Kasumi-1 (cell line): ENCODE data around the gene ESRP2.

ENCODE experiments used
- DNase-seq, 2 experiments: peaks; one replicate each; lab custom pipeline; 2025; lab: John Stamatoyannopoulos, UW

Gene ESRP2

DNA sequence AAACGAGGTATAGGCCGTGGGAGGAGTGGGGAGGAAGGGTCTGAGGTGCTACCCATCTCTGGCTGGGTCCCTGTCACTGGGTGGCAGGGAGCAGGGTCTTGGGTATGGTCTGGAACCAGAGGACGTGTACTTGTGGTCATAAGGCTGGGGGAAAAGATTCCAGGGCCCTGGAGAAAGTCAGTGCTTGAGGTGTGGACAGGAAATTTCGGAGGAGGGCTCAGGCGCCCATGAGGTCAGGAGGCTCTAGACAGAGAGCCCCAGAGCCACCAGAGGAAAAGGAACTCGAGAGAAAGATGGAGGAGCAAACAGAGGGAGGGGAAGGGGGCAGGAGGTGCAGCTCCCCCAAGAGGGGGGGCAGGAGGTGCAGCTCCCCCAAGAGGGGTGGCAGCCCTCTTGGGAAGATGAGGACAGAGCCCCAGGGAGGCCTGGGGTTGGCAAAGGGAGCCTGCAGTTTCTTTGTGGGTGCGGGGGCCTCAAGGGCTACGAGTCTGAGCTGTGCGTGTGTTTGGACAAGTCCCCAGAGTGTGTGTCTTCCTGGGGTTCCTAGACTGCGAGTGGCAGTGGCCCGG, 27.7 kb upstream of the ESRP2 start:
- DNase-seq, result no peak

- DNase-seq, result no peak
Observed at GRCh38 chr16:68259007-68259825, 23.3 kb upstream of the ESRP2 start.

DNA sequence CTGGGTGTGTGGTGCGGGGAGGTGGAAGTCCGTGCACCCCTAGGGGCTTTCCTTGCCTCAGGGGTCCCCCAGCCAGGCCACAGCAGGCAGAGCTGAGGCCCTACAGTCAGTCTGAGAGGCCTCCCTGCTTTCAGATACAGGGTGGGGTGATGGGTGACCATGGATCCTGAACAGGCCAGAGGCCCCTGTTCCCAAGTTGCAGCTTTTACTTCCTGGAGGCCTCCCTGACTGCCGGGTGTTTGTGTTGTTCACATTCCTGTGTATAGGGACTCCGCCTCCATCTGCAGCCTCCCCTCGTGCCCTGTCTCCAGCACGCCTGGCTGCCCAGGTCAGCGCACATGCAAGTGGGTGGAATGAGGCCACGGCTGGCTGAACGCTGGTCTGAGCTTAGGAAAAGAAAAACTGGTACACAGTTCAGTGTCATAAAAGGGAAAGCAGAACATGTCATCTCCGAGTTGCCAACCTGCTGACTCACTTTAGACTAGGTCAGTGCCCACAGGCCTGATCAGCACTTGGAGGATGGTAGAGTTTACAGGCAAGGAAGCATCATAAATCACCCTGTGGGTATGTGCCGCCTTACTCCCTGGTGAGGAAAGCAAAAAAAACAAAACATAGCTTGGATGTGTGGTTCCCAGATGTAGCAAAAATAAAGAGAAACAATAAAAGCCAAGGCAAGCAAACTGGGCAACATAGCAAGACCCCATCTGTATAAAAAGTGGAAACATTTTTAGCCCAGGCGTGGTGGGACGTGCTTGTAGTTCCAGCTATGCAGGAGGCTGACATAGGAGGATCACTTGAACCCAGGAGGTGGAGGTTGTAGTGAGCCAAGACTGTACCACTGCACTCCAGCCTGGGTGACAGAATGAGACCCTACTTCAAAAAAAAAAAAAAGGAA, 22.2 kb upstream of the ESRP2 start:
- DNase-seq, result no peak

GRCh38 chr16:68257251-68257905, 21.5 kb upstream of the ESRP2 start:
- DNase-seq, result peak; percentile 94

DNA sequence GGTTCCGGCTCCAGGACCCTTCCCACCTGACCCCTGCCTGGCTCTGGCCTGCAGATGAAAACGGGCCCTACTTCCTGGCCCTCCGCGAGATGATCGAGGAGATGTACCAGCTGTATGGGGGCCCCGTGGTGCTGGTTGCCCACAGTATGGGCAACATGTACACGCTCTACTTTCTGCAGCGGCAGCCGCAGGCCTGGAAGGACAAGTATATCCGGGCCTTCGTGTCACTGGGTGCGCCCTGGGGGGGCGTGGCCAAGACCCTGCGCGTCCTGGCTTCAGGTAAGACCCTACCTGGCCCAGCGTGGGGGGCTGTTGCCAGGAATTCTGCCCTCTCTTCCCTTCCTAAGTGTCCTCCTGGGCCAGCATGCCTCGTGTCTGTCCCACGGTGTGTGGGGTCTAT, 19.8 kb upstream of the ESRP2 start:
- DNase-seq, result no peak

- no peak for DNase-seq
Observed at GRCh38 chr16:68253721-68254120, 17.8 kb upstream of the ESRP2 start.

DNA sequence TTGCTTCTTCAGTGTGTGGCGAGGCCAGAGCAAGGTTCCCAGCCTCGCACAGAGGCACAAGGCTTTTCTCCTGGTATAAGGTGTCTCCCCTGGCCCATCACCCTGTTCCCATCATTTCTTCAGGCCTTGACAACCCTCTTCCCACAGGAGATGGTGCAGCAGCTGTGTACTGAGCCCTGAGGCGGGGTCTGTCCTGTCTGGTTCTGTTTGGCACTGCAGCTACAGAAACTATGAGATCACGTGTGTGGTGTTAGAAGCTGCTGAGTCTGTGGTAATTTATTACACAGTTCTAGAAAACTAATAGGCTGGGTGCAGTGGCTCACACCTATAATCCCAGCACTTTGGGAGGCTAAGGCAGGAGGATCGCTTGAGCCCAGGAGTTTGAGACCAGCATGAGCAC, 16.5 kb upstream of the ESRP2 start:
- no peak for DNase-seq

DNA sequence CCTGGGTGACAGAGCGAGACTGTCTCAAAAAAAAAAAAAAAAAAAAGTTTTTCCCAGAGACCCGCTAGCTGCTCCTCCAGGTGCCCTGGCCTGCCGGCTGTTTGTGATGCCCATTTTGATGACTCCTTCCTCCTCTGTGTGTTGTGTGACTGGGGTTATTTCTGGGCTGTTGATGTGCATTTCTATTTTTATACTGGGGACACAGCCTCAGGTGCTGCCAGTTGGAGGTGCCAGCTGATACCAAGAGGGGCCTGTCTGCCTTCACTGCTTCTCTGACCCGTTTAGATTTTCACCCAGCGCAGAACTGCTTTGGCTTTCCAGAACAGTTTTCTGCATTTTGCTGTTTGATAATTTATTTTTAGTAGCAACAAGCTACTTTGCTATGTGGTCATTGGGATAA, 15.9 kb upstream of the ESRP2 start:
- DNase-seq, result no peak

GRCh38 chr16:68250951-68251350, 15.0 kb upstream of the ESRP2 start:
- DNase-seq, result no peak

- no peak for DNase-seq
Observed at GRCh38 chr16:68249371-68249770, 13.4 kb upstream of the ESRP2 start.

DNA sequence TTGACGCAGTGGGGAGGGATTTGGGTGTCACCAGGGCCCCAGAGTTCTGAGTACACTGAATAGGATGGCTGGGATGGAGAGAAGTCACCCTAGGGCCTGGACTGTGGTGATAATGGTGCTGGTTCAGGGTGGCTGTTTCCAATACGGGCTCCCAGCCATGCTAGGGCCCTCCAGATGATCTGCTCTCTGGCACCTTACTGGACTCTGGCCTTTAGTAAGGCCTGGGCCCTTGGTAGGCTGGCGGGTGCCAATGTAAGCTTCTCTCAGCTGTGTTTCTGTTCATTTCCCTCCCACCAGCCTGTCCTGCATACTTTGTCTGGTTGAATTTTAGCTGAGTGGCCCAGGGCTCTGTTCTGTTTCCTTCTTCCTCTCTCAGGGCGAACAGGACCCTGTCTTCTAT, 12.0 kb upstream of the ESRP2 start:
- no peak for DNase-seq

DNA sequence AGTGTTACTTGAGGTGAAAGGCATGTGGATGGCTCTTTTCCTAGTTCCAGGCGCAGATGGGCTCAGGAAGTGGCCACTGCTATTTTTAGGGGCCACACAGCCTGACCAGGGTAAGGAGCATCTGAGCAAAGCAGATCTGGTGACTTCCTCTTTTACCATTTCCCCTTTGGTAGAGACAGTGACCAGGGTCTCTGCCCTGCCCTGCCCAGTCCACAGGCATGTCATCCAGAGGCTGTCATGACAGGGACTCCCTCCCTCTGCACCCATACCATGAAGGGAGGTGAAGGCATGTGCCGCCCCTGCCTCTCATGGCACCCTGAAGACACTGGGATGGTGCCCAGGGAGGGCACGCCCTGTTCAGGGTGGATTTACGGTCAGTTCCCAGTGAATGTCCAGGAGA, 11.5 kb upstream of the ESRP2 start:
- peak; percentile 18 to 23 for DNase-seq

DNA sequence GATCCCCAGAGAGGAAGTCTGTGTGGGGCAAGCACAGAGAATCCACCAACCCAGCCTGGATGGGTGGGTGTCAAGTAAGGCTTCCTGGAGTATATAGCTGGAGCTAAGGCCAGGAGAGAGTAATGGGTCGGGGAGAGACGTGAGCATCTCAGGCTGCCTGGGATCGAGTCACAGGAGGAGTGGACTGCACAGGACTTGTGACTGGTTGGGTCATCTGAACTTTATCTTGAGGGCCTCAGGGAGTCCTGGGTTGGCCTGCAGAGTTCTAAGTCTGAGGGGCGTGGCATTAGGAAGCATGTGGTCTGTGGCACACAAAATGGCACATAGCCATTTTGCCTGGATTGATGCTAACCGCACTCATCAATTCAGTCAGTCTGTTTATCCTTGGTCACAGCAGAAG, 10.7 kb upstream of the ESRP2 start:
- no peak for DNase-seq

DNA sequence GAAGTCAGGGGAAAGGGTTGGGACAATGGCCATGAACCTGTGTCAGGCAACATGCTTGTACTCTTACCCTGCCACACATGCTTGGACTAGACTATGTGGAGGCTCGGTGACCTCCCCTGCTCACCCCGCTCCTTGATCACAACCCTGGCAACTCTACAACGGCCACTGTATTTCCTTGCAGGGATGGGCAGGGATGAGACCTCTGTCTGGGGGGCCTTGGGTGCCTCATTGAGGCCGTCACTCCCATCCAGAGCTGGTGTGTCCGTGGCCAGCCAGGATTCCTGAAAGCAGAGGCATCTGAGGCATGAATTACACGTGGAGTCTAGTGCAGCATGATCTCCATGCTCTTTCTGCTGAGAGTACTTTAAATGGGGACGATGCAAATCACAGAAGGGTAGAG, 10.2 kb upstream of the ESRP2 start:
- no peak for DNase-seq

DNA sequence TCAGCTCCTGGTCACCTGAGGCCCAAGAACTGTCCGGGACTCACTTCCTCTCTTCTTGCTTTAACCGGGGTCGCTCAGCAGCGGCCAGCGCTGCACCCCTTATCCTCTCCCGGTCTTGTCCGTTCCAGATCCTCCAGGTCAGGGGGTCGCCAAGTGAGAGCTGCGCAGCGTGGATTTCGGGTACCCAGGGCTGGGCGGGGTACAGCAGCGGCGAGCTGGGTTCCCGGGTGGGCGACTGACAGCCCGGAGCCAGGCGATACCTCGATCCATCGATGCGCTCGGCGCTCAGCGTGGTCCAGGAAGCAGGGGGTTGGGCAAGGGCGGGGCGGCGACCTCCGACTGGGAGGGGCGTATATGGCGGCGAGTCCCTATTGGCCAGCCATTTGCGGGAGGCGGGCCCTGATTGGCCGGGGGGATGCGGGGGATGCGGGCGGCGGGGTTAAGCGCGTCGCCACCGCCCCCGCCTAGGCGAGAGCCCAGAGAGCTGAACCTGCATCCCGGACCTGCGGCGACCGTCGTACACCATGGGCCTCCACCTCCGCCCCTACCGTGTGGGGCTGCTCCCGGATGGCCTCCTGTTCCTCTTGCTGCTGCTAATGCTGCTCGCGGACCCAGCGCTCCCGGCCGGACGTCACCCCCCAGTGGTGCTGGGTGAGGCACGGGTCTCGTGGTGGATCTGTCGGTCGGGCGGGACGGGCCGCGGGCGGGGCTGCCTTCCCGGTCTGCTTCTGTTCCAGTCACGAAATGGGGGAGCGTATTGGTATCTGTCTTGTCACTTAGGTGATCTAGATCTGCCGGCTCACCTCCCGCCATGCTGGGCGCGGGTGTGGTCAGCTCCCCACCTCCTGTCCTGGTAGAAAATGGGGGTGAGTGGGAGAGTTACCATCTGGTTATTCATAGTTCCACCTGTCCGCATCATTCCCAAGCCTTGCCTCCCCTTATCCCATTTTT, 9.3 kb upstream of the ESRP2 start, which contains the start of gene PLA2G15:
Gene PLA2G15 (plus strand): TSS at position 471 of the 951 bp plus-strand sequence. CDS start 54 bp downstream, at position 525.
- peak; percentile 77 to 83 for DNase-seq

GRCh38 chr16:68244481-68244902, 8.6 kb upstream of the ESRP2 start:
- DNase-seq, result no peak

GRCh38 chr16:68242926-68243858, 7.3 kb upstream of the ESRP2 start:
- no peak for DNase-seq

DNA sequence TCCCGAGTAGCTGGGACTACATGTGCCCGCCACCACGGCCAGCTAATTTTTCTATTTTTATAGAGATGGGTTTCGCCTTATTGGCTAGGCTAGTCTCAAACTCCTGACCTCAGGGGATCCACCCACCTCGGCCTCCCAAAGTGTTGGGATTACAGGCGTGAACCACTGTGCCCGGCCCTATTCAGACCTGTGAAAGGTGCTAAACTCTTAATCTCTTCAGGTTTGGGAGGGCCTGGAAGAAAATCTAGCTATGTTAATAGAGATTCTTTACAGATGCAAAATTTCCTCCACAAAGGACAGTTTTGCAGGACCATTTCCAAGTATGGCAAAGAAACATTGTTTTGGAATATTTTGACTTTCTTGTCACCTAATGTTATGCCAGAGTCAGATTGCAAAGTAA, 6.2 kb upstream of the ESRP2 start:
- DNase-seq, result no peak

DNA sequence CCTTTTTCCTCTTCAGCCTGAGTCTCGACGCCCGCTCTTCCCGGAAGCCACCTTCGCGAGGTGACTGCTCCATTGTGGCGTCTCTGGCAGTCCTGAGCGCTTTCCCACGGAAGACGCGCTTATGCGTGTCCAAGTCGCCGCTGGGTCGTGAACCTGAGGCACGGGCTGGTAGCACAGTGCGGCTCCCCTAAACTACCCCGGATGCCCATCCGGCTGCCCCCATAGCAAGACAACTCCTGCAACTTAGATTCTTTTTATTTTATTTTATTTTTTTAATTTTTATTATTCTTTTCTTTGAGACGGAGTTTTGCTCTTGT, 2.1 kb upstream of the ESRP2 start:
- DNase-seq, result no peak
